GM12878 (cell line): ENCODE results near the gene IL17A. TPM values are rescaled to one million over a fixed set of nuclear protein-coding genes. Genes with fewer than 3 reads are reported as not detected.

Experiments used
- ETV6 ChIP-seq, 2 experiments: fragments of 450-650 bp in 1 of 2; IDR thresholded peaks in 1 of 2; conservative IDR thresholded peaks in 1 of 2; 2 replicates each; pipeline ENCODE4 v1.6.1; 2014; ENCODE audit warnings: antibody characterized with exemption in 1 of 2, borderline replicate concordance in 1 of 2, low read depth in 1 of 2, mild to moderate bottlenecking in 1 of 2, moderate library complexity in 1 of 2
- POLR2AphosphoS5 ChIP-seq: IDR thresholded peaks from 2 replicates; pipeline ENCODE4 v1.6.1; 2011; ENCODE audit warnings: mild to moderate bottlenecking, low read length, inconsistent platforms
- POU2F2 ChIP-seq: IDR thresholded peaks from 3 replicates; pipeline ENCODE4 v1.6.1; 2011; ENCODE audit warnings: low read depth, mild to moderate bottlenecking, low read length, borderline replicate concordance
- RCOR1 ChIP-seq: conservative IDR thresholded peaks from 2 replicates; pipeline ENCODE4 v1.6.1; 2012; ENCODE audit warnings: low read depth, low read length, improper control_type of control experiment
- SIN3A ChIP-seq: IDR thresholded peaks from 2 replicates; pipeline ENCODE4 v1.6.1; 2012; ENCODE audit warnings: low read depth, low read length, improper control_type of control experiment
- TBL1XR1 ChIP-seq: IDR thresholded peaks from 2 replicates; pipeline ENCODE4 v1.6.1; 2012; ENCODE audit warnings: low read depth, low read length, improper control_type of control experiment
- TCF7 ChIP-seq: IDR thresholded peaks from 2 replicates; pipeline ENCODE4 v1.6.1; 2014; ENCODE audit warnings: antibody characterized with exemption, borderline replicate concordance
- ZNF207 ChIP-seq: fragments of 450-650 bp; IDR thresholded peaks from 2 replicates; pipeline ENCODE4 v1.6.1; 2014; ENCODE audit warnings: antibody characterized with exemption, mild to moderate bottlenecking, borderline replicate concordance
- polyA plus RNA-seq, 11 experiments: library from polyadenylated mRNA; depleted of rRNA in 4 of 11; unstranded in 6 of 11; stranded (reverse) in 5 of 11; fragments of >200 nt; fragmentation: Nextera tagmentation in 4 of 11; fragmentation: Illumina TruSeq in 1 of 11; extraction: Ambion mirVana in 4 of 11; extraction: Trizol in 1 of 11; gene quantifications; 1 replicate in 1 of 11; 2 replicates in 10 of 11; pipeline versions ENCODE4 v1.2.1 to v1.2.3, GENCODE V29; 2011 to 2016; ENCODE audit warnings: inconsistent platforms in 2 of 11, missing spikeins in 2 of 11, low read depth in 1 of 11
- total RNA-seq, 4 experiments: library from RNA; depleted of rRNA in 3 of 4; stranded (reverse); fragments of >200 nt in 3 of 4; fragmentation: Illumina TruSeq in 1 of 4; extraction: Trizol in 1 of 4; gene quantifications; 2 replicates each; pipeline versions ENCODE4 v1.2.1 to v1.2.3, GENCODE V29; 2013 to 2021
- TF ChIP-seq, protein P1 (sequence below): fragments of 450-650 bp; IDR thresholded peaks from 2 replicates; pipeline ENCODE4 v1.6.1; 2016; ENCODE audit warnings: mild to moderate bottlenecking
- TF ChIP-seq, protein P2 (sequence below): fragments of 450-650 bp; IDR thresholded peaks from 2 replicates; pipeline ENCODE4 v1.6.1; 2018; ENCODE audit warnings: mild to moderate bottlenecking, low read depth, moderate library complexity; ENCODE audit not compliant: partially characterized antibody
- TF ChIP-seq, protein P3 (sequence below): fragments of 150-350 bp; IDR thresholded peaks from 2 replicates; pipeline ENCODE4 v1.6.1; 2016; ENCODE audit warnings: low read depth, low read length
- TF ChIP-seq, protein P4 (sequence below): fragments of 450-650 bp; formaldehyde crosslinking; IDR thresholded peaks from 2 replicates; pipeline ENCODE4 v1.5.0; 2022; ENCODE audit warnings: mild to moderate bottlenecking, missing genetic modification characterization
- TF ChIP-seq, protein P5 (sequence below): fragments of 450-650 bp; IDR thresholded peaks from 2 replicates; pipeline ENCODE4 v1.6.1; 2014; ENCODE audit warnings: mild to moderate bottlenecking

IL17A gene
- total and polyA plus RNA-seq, 10 of the 15 experiments (the other 5 are each of a cell fraction or from before 2014, with no cell fraction given), result not detected

DNA sequence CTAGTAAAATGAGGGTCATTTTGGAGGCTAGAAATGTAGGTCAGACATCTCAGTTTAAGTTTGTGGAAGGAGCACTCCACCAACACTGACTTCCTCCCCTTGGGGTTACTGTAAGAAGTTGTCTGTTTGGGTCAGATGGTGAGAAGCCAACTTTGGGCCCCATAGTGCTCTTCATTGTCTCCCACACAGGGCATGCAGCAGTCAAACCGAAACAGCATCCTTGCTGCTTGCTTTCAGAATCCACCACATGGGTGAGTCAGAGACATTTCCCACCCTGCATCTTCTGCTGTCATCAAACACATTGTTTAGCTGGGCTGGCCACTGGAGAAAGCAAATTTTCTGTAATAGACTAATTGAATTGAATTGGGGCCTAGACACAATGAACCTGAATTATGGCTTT lies 41.3 kb downstream of the IL17A start (continued):
- TF ChIP-seq SIN3A, result no peak
- TF ChIP-seq, protein P1, sequence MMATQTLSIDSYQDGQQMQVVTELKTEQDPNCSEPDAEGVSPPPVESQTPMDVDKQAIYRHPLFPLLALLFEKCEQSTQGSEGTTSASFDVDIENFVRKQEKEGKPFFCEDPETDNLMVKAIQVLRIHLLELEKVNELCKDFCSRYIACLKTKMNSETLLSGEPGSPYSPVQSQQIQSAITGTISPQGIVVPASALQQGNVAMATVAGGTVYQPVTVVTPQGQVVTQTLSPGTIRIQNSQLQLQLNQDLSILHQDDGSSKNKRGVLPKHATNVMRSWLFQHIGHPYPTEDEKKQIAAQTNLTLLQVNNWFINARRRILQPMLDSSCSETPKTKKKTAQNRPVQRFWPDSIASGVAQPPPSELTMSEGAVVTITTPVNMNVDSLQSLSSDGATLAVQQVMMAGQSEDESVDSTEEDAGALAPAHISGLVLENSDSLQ, result peak; percentile 42; the same call in 1 of the 2 replicates
- peak; percentile 50; the same call in 1 of the 2 replicates for TF ChIP-seq TCF7
- TF ChIP-seq, protein P2, sequence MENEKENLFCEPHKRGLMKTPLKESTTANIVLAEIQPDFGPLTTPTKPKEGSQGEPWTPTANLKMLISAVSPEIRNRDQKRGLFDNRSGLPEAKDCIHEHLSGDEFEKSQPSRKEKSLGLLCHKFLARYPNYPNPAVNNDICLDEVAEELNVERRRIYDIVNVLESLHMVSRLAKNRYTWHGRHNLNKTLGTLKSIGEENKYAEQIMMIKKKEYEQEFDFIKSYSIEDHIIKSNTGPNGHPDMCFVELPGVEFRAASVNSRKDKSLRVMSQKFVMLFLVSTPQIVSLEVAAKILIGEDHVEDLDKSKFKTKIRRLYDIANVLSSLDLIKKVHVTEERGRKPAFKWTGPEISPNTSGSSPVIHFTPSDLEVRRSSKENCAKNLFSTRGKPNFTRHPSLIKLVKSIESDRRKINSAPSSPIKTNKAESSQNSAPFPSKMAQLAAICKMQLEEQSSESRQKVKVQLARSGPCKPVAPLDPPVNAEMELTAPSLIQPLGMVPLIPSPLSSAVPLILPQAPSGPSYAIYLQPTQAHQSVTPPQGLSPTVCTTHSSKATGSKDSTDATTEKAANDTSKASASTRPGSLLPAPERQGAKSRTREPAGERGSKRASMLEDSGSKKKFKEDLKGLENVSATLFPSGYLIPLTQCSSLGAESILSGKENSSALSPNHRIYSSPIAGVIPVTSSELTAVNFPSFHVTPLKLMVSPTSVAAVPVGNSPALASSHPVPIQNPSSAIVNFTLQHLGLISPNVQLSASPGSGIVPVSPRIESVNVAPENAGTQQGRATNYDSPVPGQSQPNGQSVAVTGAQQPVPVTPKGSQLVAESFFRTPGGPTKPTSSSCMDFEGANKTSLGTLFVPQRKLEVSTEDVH, result no peak
- peak; percentile 85; the same call in 1 of the 3 replicates for TF ChIP-seq POU2F2
- TF ChIP-seq ETV6 (conservative IDR thresholded peaks at IDR 0.05 in 1 of 2, IDR thresholded peaks at IDR 0.05 in 1 of 2; ENCODE audit: borderline replicate concordance in 1 of 2, low read depth in 1 of 2), result peak in 1 of 2 experiments; percentile 96; a peak in 2 of 4 replicates
- TF ChIP-seq TBL1XR1, result peak; percentile 83; the same call in 1 of the 2 replicates
- TF ChIP-seq RCOR1, result 0 out of 2 replicates have a peak, but pooled peaks have one; percentile 69
- TF ChIP-seq, protein P3, sequence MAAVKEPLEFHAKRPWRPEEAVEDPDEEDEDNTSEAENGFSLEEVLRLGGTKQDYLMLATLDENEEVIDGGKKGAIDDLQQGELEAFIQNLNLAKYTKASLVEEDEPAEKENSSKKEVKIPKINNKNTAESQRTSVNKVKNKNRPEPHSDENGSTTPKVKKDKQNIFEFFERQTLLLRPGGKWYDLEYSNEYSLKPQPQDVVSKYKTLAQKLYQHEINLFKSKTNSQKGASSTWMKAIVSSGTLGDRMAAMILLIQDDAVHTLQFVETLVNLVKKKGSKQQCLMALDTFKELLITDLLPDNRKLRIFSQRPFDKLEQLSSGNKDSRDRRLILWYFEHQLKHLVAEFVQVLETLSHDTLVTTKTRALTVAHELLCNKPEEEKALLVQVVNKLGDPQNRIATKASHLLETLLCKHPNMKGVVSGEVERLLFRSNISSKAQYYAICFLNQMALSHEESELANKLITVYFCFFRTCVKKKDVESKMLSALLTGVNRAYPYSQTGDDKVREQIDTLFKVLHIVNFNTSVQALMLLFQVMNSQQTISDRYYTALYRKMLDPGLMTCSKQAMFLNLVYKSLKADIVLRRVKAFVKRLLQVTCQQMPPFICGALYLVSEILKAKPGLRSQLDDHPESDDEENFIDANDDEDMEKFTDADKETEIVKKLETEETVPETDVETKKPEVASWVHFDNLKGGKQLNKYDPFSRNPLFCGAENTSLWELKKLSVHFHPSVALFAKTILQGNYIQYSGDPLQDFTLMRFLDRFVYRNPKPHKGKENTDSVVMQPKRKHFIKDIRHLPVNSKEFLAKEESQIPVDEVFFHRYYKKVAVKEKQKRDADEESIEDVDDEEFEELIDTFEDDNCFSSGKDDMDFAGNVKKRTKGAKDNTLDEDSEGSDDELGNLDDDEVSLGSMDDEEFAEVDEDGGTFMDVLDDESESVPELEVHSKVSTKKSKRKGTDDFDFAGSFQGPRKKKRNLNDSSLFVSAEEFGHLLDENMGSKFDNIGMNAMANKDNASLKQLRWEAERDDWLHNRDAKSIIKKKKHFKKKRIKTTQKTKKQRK, result no peak
- TF ChIP-seq, protein P4, sequence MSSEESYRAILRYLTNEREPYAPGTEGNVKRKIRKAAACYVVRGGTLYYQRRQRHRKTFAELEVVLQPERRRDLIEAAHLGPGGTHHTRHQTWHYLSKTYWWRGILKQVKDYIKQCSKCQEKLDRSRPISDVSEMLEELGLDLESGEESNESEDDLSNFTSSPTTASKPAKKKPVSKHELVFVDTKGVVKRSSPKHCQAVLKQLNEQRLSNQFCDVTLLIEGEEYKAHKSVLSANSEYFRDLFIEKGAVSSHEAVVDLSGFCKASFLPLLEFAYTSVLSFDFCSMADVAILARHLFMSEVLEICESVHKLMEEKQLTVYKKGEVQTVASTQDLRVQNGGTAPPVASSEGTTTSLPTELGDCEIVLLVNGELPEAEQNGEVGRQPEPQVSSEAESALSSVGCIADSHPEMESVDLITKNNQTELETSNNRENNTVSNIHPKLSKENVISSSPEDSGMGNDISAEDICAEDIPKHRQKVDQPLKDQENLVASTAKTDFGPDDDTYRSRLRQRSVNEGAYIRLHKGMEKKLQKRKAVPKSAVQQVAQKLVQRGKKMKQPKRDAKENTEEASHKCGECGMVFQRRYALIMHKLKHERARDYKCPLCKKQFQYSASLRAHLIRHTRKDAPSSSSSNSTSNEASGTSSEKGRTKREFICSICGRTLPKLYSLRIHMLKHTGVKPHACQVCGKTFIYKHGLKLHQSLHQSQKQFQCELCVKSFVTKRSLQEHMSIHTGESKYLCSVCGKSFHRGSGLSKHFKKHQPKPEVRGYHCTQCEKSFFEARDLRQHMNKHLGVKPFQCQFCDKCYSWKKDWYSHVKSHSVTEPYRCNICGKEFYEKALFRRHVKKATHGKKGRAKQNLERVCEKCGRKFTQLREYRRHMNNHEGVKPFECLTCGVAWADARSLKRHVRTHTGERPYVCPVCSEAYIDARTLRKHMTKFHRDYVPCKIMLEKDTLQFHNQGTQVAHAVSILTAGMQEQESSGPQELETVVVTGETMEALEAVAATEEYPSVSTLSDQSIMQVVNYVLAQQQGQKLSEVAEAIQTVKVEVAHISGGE, result no peak
- no peak for TF ChIP-seq POLR2AphosphoS5
- TF ChIP-seq, protein P5, sequence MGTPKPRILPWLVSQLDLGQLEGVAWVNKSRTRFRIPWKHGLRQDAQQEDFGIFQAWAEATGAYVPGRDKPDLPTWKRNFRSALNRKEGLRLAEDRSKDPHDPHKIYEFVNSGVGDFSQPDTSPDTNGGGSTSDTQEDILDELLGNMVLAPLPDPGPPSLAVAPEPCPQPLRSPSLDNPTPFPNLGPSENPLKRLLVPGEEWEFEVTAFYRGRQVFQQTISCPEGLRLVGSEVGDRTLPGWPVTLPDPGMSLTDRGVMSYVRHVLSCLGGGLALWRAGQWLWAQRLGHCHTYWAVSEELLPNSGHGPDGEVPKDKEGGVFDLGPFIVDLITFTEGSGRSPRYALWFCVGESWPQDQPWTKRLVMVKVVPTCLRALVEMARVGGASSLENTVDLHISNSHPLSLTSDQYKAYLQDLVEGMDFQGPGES, result no peak
- TF ChIP-seq ZNF207, result no peak
